IMR-90 (cell line): ENCODE results near the gene S100A6. TPM values are rescaled to one million over a fixed set of nuclear protein-coding genes. Genes with fewer than 3 reads are reported as not detected.
A peak's percentile ranks its signal among the peaks of the same experiment; 100 is the strongest.

Experiments used
- ATAC-seq: fragments of 200-7000 bp; cut with Tn5 transposase; 2 replicates; pipeline ENCODE4 v1.9.1; 2020; ENCODE audit warnings: low read depth, mild to moderate bottlenecking, moderate library complexity
- BruUV-seq: library from RNA; stranded (reverse); fragments of 400-500 nt; replicated peaks from 2 replicates; lab custom pipeline; 2021; lab: Mats Ljungman, UMichigan
- CTCF ChIA-PET: fragments of 300-600 bp; formaldehyde crosslinking; extraction: SDS; loops from one replicate; lab custom pipeline; 2021; ENCODE audit warnings: antibody characterized with exemption; lab: Yijun Ruan, JAX
- POLR2A ChIA-PET: fragments of 300-600 bp; sonication (Branson Sonifier 250); formaldehyde crosslinking; loops from one replicate; lab custom pipeline; 2022; ENCODE audit warnings: antibody characterized with exemption; ENCODE audit not compliant: unreplicated experiment; lab: Charles Lee
- DNase-seq: peaks from one replicate; pipeline ENCODE4 v3.0.0; 2013
- H2AFZ ChIP-seq: replicated peaks from 2 replicates; pipeline ENCODE3; 2013; ENCODE audit warnings: low read length, mild to moderate bottlenecking; ENCODE audit not compliant: poor library complexity
- H2AK5ac ChIP-seq: 2 replicates; pipeline ENCODE4 v1.6.1; 2013; ENCODE audit warnings: low read depth, low read length, inconsistent platforms
- H2AK9ac ChIP-seq: replicated peaks from 2 replicates; pipeline ENCODE3; 2013; ENCODE audit warnings: mild to moderate bottlenecking, low read depth, low read length, moderate library complexity; ENCODE audit not compliant: poor library complexity
- H2BK120ac ChIP-seq: 2 replicates; pipeline ENCODE4 v1.6.1; 2013; ENCODE audit warnings: low read depth, low read length, inconsistent platforms
- H2BK15ac ChIP-seq: 3 replicates; pipeline ENCODE4 v1.6.1; 2013; ENCODE audit warnings: low read depth, low read length, inconsistent platforms
- H2BK20ac ChIP-seq: 2 replicates; pipeline ENCODE4 v1.6.1; 2013; ENCODE audit warnings: low read depth, mild to moderate bottlenecking, inconsistent platforms, low read length, moderate library complexity
- H2BK5ac ChIP-seq: 2 replicates; pipeline ENCODE4 v1.6.1; 2013; ENCODE audit warnings: mild to moderate bottlenecking, low read depth, low read length, inconsistent platforms; ENCODE audit not compliant: poor library complexity, severe bottlenecking
- H3K14ac ChIP-seq: replicated peaks from 2 replicates; pipeline ENCODE4 v1.6.1; 2013; ENCODE audit warnings: low read depth, low read length, inconsistent platforms
- H3K18ac ChIP-seq: 2 replicates; pipeline ENCODE4 v1.6.1; 2013; ENCODE audit warnings: low read depth, low read length, control low read depth
- H3K23ac ChIP-seq: 2 replicates; pipeline ENCODE4 v1.6.1; 2013; ENCODE audit warnings: low read depth, low read length, inconsistent platforms
- H3K27ac ChIP-seq: 2 replicates; pipeline ENCODE4 v1.5.1; 2013; ENCODE audit warnings: mild to moderate bottlenecking, control low read depth, low read length; ENCODE audit not compliant: insufficient read depth
- H3K27me3 ChIP-seq: 2 replicates; pipeline ENCODE4 v1.6.1; 2013; ENCODE audit warnings: low read length; ENCODE audit not compliant: control insufficient read depth, insufficient read depth
- H3K36me3 ChIP-seq: 2 replicates; pipeline ENCODE4 v1.6.1; 2013; ENCODE audit warnings: low read length, mixed read lengths; ENCODE audit not compliant: control insufficient read depth, insufficient read depth
- H3K4ac ChIP-seq: 2 replicates; pipeline ENCODE4 v1.6.1; 2013; ENCODE audit warnings: low read depth, low read length, inconsistent platforms
- H3K4me1 ChIP-seq: 2 replicates; pipeline ENCODE4 v1.6.1; 2013; ENCODE audit warnings: low read length, mixed read lengths; ENCODE audit not compliant: control insufficient read depth, insufficient read depth
- H3K4me2 ChIP-seq: 2 replicates; pipeline ENCODE4 v1.6.1; 2013; ENCODE audit warnings: low read depth, mild to moderate bottlenecking, control low read depth, low read length, moderate library complexity
- H3K4me3 ChIP-seq: 2 replicates; pipeline ENCODE4 v1.5.1; 2013; ENCODE audit warnings: low read depth, mild to moderate bottlenecking, control low read depth, low read length, moderate library complexity; ENCODE audit not compliant: insufficient read depth
- H3K56ac ChIP-seq: 2 replicates; pipeline ENCODE4 v1.6.1; 2013; ENCODE audit warnings: low read length, inconsistent platforms; ENCODE audit not compliant: insufficient read depth; ENCODE audit errors: extremely low read depth
- H3K79me1 ChIP-seq, 2 experiments: 2 replicates each; pipeline ENCODE4 v1.6.1; 2013; ENCODE audit warnings: low read length in 2 of 2, inconsistent platforms in 1 of 2, low read depth in 1 of 2
- H3K9ac ChIP-seq: 2 replicates; pipeline ENCODE4 v1.6.1; 2013; ENCODE audit warnings: low read depth, low read length, control low read depth
- H3K9me1 ChIP-seq: 2 replicates; pipeline ENCODE4 v1.6.1; 2013; ENCODE audit warnings: low read length, inconsistent platforms; ENCODE audit not compliant: insufficient read depth
- H3K9me3 ChIP-seq: 2 replicates; pipeline ENCODE4 v1.6.1; 2013; ENCODE audit warnings: low read length; ENCODE audit not compliant: control insufficient read depth, insufficient read depth
- H4K20me1 ChIP-seq: 2 replicates; pipeline ENCODE4 v1.6.1; 2013; ENCODE audit warnings: low read length, inconsistent platforms; ENCODE audit not compliant: insufficient read depth
- H4K5ac ChIP-seq: 2 replicates; pipeline ENCODE4 v1.6.1; 2013; ENCODE audit warnings: mild to moderate bottlenecking, low read depth, low read length, control low read depth
- H4K8ac ChIP-seq, 2 experiments: 2 replicates each; pipeline ENCODE4 v1.6.1; 2013; ENCODE audit warnings: low read depth in 2 of 2, low read length in 2 of 2, control low read depth in 1 of 2, inconsistent platforms in 1 of 2
- H4K91ac ChIP-seq: 2 replicates; pipeline ENCODE4 v1.6.1; 2013; ENCODE audit warnings: low read depth, low read length, inconsistent platforms; ENCODE audit not compliant: insufficient read depth
- BHLHE40 ChIP-seq: fragments of 150-350 bp; IDR thresholded peaks from 2 replicates; pipeline ENCODE4 v1.6.1; 2016; ENCODE audit warnings: mild to moderate bottlenecking, low read depth, low read length
- CEBPB ChIP-seq: IDR thresholded peaks from 2 replicates; pipeline ENCODE4 v1.6.1; 2012; ENCODE audit warnings: low read depth, low read length, improper control_type of control experiment
- CHD1 ChIP-seq: IDR thresholded peaks from 2 replicates; pipeline ENCODE4 v1.6.1; 2012; ENCODE audit warnings: low read depth, low read length, improper control_type of control experiment
- FOS ChIP-seq: fragments of 150-350 bp; IDR thresholded peaks from 2 replicates; pipeline ENCODE4 v1.6.1; 2016; ENCODE audit warnings: low read depth, low read length
- MAFK ChIP-seq: IDR thresholded peaks from 2 replicates; pipeline ENCODE4 v1.6.1; 2012; ENCODE audit warnings: low read depth, low read length, improper control_type of control experiment
- MAZ ChIP-seq: IDR thresholded peaks from 2 replicates; pipeline ENCODE4 v1.6.1; 2012; ENCODE audit warnings: low read depth, mild to moderate bottlenecking, low read length, improper control_type of control experiment, moderate library complexity, borderline replicate concordance
- MXI1 ChIP-seq: IDR thresholded peaks from 2 replicates; pipeline ENCODE4 v1.6.1; 2012; ENCODE audit warnings: low read depth, mild to moderate bottlenecking, low read length, moderate library complexity, borderline replicate concordance
- NFE2L2 ChIP-seq: fragments of 150-350 bp; IDR thresholded peaks from 2 replicates; pipeline ENCODE4 v1.6.1; 2016; ENCODE audit warnings: low read depth, mild to moderate bottlenecking, low read length
- POLR2A ChIP-seq: IDR thresholded peaks from 2 replicates; pipeline ENCODE4 v1.6.1; 2012; ENCODE audit warnings: mild to moderate bottlenecking, low read depth, low read length
- RAD21 ChIP-seq: IDR thresholded peaks from 2 replicates; pipeline ENCODE4 v1.6.1; 2012; ENCODE audit warnings: low read length, improper control_type of control experiment
- RCOR1 ChIP-seq: IDR thresholded peaks from 2 replicates; pipeline ENCODE4 v1.6.1; 2012; ENCODE audit warnings: mild to moderate bottlenecking, low read length, improper control_type of control experiment; ENCODE audit not compliant: insufficient replicate concordance
- RFX5 ChIP-seq: IDR thresholded peaks from 2 replicates; pipeline ENCODE4 v1.8.0; 2012; ENCODE audit warnings: low read depth, mild to moderate bottlenecking, low read length, moderate library complexity
- SMC3 ChIP-seq: fragments of 150-350 bp; IDR thresholded peaks from 2 replicates; pipeline ENCODE4 v1.6.1; 2016; ENCODE audit warnings: low read depth, mild to moderate bottlenecking, antibody characterized with exemption, low read length, moderate library complexity
- WGBS, 2 experiments: methylation state at CpG; one replicate each; pipeline versions ENCODE4 v1.1.5 to v1.1.7; 2013; ENCODE audit warnings: missing lambda C conversion rate in 2 of 2; ENCODE audit not compliant: insufficient read length in 1 of 2; ENCODE audit errors: extremely low coverage in 2 of 2; 5-methylcytosine and 5-hydroxymethylcytosine counted together
- dilution Hi-C: fragments of 300-500 bp; cut with HindIII; formaldehyde crosslinking; loops from one replicate; pipeline ENCODE4 v1.14.3; 2018; ENCODE audit warnings: low sequenced_read_pairs; ENCODE audit not compliant: unreplicated experiment
- in situ Hi-C: fragments of 300-500 bp; cut with MboI; formaldehyde crosslinking; loops from 3 replicates; pipeline ENCODE4 v1.14.3; 2019; ENCODE audit warnings: low sequenced_read_pairs, inconsistent platforms, mixed read lengths
- intact Hi-C: fragments of 100-400 bp; cut with micrococcal nuclease; formaldehyde crosslinking; loops from 2 replicates; pipeline ENCODE4 v1.10.0; 2022
- polyA plus RNA-seq, 3 experiments: library from polyadenylated mRNA; depleted of rRNA; stranded (reverse); fragments of >200 nt; gene quantifications; 2 replicates each; pipeline ENCODE4 v1.2.3, GENCODE V29; 2012; ENCODE audit warnings: low replicate concordance in 1 of 3
- total RNA-seq: library from RNA; depleted of rRNA; stranded (reverse); fragments of >200 nt; gene quantifications from 2 replicates; pipeline ENCODE4 v1.2.3, GENCODE V29; 2012
- TF ChIP-seq, protein P1 (sequence below): fragments of 150-350 bp; IDR thresholded peaks from 2 replicates; pipeline ENCODE4 v1.6.1; 2016; ENCODE audit warnings: low read depth, mild to moderate bottlenecking, low read length, moderate library complexity, borderline replicate concordance
- TF ChIP-seq, protein P2 (sequence below): fragments of 150-350 bp; IDR thresholded peaks from 2 replicates; pipeline ENCODE4 v1.6.1; 2017; ENCODE audit warnings: mild to moderate bottlenecking, antibody characterized with exemption, low read length, low read depth
- TF ChIP-seq, protein P3 (sequence below): conservative IDR thresholded peaks from 2 replicates; pipeline ENCODE4 v1.5.1; 2012; ENCODE audit warnings: mild to moderate bottlenecking, low read depth, low read length, improper control_type of control experiment

S100A6 gene
- total and polyA plus RNA-seq, 2 of the 4 experiments (the other 2 are of a cell fraction): 373 to 1,755 TPM

DNA sequence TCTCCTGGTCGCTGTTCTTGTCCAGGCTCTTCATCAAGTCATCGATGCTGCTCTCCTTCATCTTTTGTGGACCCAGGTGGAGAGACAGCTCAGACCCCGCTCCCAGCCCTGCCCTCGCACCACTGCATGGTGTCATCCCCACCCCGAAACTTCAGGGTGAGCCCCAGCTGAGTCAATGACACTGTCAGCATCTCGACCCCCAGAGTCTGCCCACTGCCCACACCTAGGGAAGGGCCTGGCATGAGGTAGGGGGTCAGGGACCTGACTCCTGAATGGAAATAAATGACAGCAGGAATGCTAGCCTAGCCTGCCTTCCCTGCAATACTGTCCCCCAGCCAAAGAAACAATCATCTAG lies 1.6 kb upstream of the S100A6 start:
- no peak for TF ChIP-seq RCOR1
- no peak for TF ChIP-seq RFX5
- TF ChIP-seq MAFK: no peak
- no peak for TF ChIP-seq NFE2L2
- TF ChIP-seq MXI1: no peak
- TF ChIP-seq MAZ: no peak
- TF ChIP-seq FOS: no peak
- TF ChIP-seq, protein P1, sequence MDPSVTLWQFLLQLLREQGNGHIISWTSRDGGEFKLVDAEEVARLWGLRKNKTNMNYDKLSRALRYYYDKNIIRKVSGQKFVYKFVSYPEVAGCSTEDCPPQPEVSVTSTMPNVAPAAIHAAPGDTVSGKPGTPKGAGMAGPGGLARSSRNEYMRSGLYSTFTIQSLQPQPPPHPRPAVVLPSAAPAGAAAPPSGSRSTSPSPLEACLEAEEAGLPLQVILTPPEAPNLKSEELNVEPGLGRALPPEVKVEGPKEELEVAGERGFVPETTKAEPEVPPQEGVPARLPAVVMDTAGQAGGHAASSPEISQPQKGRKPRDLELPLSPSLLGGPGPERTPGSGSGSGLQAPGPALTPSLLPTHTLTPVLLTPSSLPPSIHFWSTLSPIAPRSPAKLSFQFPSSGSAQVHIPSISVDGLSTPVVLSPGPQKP: no peak
- no peak for TF ChIP-seq RAD21
- no peak for TF ChIP-seq POLR2A
- no peak for TF ChIP-seq SMC3
- no peak for TF ChIP-seq BHLHE40
- TF ChIP-seq, protein P2, sequence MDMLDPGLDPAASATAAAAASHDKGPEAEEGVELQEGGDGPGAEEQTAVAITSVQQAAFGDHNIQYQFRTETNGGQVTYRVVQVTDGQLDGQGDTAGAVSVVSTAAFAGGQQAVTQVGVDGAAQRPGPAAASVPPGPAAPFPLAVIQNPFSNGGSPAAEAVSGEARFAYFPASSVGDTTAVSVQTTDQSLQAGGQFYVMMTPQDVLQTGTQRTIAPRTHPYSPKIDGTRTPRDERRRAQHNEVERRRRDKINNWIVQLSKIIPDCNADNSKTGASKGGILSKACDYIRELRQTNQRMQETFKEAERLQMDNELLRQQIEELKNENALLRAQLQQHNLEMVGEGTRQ: no peak
- TF ChIP-seq, protein P3, sequence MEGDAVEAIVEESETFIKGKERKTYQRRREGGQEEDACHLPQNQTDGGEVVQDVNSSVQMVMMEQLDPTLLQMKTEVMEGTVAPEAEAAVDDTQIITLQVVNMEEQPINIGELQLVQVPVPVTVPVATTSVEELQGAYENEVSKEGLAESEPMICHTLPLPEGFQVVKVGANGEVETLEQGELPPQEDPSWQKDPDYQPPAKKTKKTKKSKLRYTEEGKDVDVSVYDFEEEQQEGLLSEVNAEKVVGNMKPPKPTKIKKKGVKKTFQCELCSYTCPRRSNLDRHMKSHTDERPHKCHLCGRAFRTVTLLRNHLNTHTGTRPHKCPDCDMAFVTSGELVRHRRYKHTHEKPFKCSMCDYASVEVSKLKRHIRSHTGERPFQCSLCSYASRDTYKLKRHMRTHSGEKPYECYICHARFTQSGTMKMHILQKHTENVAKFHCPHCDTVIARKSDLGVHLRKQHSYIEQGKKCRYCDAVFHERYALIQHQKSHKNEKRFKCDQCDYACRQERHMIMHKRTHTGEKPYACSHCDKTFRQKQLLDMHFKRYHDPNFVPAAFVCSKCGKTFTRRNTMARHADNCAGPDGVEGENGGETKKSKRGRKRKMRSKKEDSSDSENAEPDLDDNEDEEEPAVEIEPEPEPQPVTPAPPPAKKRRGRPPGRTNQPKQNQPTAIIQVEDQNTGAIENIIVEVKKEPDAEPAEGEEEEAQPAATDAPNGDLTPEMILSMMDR: no peak
- TF ChIP-seq CHD1: no peak
- TF ChIP-seq CEBPB: no peak
- WGBS, 2 experiments: no CpG with 5 or more reads among the region's 6 CpGs

More for the DNA sequence above, 1.6 kb upstream of the S100A6 start:
- H3K27me3 ChIP-seq: no peaks in the 10 kb centered on the region
- H2BK5ac ChIP-seq: no peak overlapping the region
- no peak overlapping the region for H4K8ac ChIP-seq
- no peak overlapping the region for H3K23ac ChIP-seq
- H3K79me1 ChIP-seq: peaks cover 5 to 55% of the 10 kb centered on the region in 2 experiments; a peak in 3 of 4 replicates
- peak overlapping the region; percentile 93; the same call in 1 of the 2 replicates for H3K4ac ChIP-seq
- H3K4me1 ChIP-seq: peaks cover 33% of the 10 kb centered on the region
- H3K18ac ChIP-seq: no peak overlapping the region
- no TSS peak for BruUV-seq
- no peak overlapping the region for H3K9ac ChIP-seq
- POLR2A ChIA-PET: interaction anchor here (0.6 kb wide), 1 partner anchor 29 kb away, joined by 3 read pairs; no protein-coding TSS in a partner anchor
- no peak overlapping the region for H3K56ac ChIP-seq
- no peak overlapping the region for H3K4me2 ChIP-seq
- peak overlapping the region; percentile 27 for H2AFZ ChIP-seq
- H3K36me3 ChIP-seq: peaks cover 11% of the 10 kb centered on the region
- H2BK20ac ChIP-seq: no peak overlapping the region
- 0 out of 3 replicates have a peak overlapping the region, but pooled peaks have one; percentile 35 for H2BK15ac ChIP-seq
- ATAC-seq (no peak), DNase-seq (no peak)
- peak overlapping the region; percentile 98; the same call in 1 of the 2 replicates for H4K91ac ChIP-seq
- CTCF ChIA-PET: no interaction called here
- in situ Hi-C loops: loop anchor here (25.0 kb wide), 1 partner anchor 425 kb away; the partner anchor contains the start of genes CREB3L4, CRTC2 and SLC39A1
- no peak overlapping the region for H3K14ac ChIP-seq
- intact Hi-C loops: no loop called here
- H3K4me3 ChIP-seq: no peak overlapping the region
- no peak overlapping the region for H4K5ac ChIP-seq
- H2AK9ac ChIP-seq: peak overlapping the region; percentile 95
- H3K27ac ChIP-seq: no peak overlapping the region
- no peak overlapping the region for H2BK120ac ChIP-seq
- H2AK5ac ChIP-seq: peak overlapping the region; percentile 98
- peaks cover 34% of the 10 kb centered on the region for H3K9me1 ChIP-seq
- H3K9me3 ChIP-seq: no peaks in the 10 kb centered on the region
- peaks cover 18% of the 10 kb centered on the region for H4K20me1 ChIP-seq
- dilution Hi-C loops: no loop called here
